Measurements from ENCODE around the gene ABCA10.
"Not testable (repeated sequence)": the region's sequence is repeated elsewhere in the genome, so short reads cannot be mapped to it uniquely, and the experiment has no call there.

ABCA10 gene

GRCh38 chr17:69173118-69173517 is 55.5 kb downstream of the ABCA10 start:
- no peak for TF ChIP-seq CTCF (IDR thresholded peaks at IDR 0.05; ENCODE audit: low read length, missing control alignments)
- H3K4me3 ChIP-seq (replicated peaks; ENCODE audit: low read depth, low read length): no peak overlapping the region
- DNase-seq (ENCODE audit: low read depth): no peak

- DNase-seq (ENCODE audit: low read depth): no peak
- TF ChIP-seq CTCF (IDR thresholded peaks at IDR 0.05; ENCODE audit: low read length, missing control alignments): no peak
- no peak overlapping the region for H3K4me3 ChIP-seq (replicated peaks; ENCODE audit: low read depth, low read length)
Observed at GRCh38 chr17:69170377-69170776, 58.2 kb downstream of the ABCA10 start.

- not testable (repeated sequence) for DNase-seq (ENCODE audit: low read depth); H3K4me3 ChIP-seq (replicated peaks; ENCODE audit: low read depth, low read length)
Observed at GRCh38 chr17:69168642-69169041, 60.0 kb downstream of the ABCA10 start.

- H3K4me3 ChIP-seq (replicated peaks; ENCODE audit: low read depth, low read length): no peak overlapping the region
- no peak for TF ChIP-seq CTCF (IDR thresholded peaks at IDR 0.05; ENCODE audit: low read length, missing control alignments)
- no peak for DNase-seq (ENCODE audit: low read depth)
Observed at GRCh38 chr17:69166957-69167356, 61.7 kb downstream of the ABCA10 start.

GRCh38 chr17:69164206-69164605 is 64.4 kb downstream of the ABCA10 start:
- no peak for DNase-seq (ENCODE audit: low read depth)
- no peak for TF ChIP-seq CTCF (IDR thresholded peaks at IDR 0.05; ENCODE audit: low read length, missing control alignments)
- no peak overlapping the region for H3K4me3 ChIP-seq (replicated peaks; ENCODE audit: low read depth, low read length)

GRCh38 chr17:69159418-69159817 is 69.2 kb downstream of the ABCA10 start:
- TF ChIP-seq CTCF (IDR thresholded peaks at IDR 0.05; ENCODE audit: low read length, missing control alignments): no peak
- H3K4me3 ChIP-seq (replicated peaks; ENCODE audit: low read depth, low read length): no peak overlapping the region
- no peak for DNase-seq (ENCODE audit: low read depth)

- no peak for TF ChIP-seq CTCF (IDR thresholded peaks at IDR 0.05; ENCODE audit: low read length, missing control alignments)
- DNase-seq (ENCODE audit: low read depth): no peak
- no peak overlapping the region for H3K4me3 ChIP-seq (replicated peaks; ENCODE audit: low read depth, low read length)
Observed at GRCh38 chr17:69154267-69154666, 74.4 kb downstream of the ABCA10 start.

- H3K4me3 ChIP-seq (replicated peaks; ENCODE audit: low read depth, low read length): no peak overlapping the region
- DNase-seq (ENCODE audit: low read depth): no peak
- TF ChIP-seq CTCF (IDR thresholded peaks at IDR 0.05; ENCODE audit: low read length, missing control alignments): no peak
Observed at GRCh38 chr17:69150333-69150732, 78.3 kb downstream of the ABCA10 start.
